ENCODE measurements around the gene NMU.
"Not testable (repeated sequence)": the region's sequence is repeated elsewhere in the genome, so short reads cannot be mapped to it uniquely, and the experiment has no call there.

The NMU gene

DNA sequence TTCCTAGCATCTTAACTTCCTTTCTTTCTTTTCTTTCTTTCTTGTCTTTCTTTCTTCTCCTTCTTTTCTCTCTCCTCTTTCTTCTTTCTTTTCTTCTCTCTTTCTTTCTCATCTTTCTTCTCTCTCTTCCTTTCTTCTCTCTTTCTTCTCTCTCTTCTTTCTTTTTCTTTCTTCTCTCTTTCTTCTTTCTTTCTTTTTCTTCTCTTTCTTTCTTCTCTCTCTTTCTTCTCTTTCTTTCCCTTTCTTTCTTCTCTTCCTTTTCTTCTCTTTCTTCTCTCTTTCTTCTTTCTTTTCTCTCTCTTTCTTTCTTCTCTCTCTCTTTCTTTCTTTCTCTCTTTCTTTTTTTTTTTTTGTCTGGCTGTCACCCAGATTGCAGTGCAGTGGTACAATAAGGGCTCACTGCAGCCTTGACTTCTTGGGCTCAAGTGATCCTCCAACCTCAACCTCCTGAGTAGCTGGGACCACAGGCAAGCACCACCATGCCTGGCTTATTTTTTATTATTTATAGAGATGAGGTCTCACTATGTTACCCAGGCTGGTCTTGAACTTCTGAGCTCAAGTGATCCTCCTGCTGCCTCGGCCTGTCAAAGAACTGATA is 17.5 kb downstream of the NMU start:
- DNase-seq: no peak

DNA sequence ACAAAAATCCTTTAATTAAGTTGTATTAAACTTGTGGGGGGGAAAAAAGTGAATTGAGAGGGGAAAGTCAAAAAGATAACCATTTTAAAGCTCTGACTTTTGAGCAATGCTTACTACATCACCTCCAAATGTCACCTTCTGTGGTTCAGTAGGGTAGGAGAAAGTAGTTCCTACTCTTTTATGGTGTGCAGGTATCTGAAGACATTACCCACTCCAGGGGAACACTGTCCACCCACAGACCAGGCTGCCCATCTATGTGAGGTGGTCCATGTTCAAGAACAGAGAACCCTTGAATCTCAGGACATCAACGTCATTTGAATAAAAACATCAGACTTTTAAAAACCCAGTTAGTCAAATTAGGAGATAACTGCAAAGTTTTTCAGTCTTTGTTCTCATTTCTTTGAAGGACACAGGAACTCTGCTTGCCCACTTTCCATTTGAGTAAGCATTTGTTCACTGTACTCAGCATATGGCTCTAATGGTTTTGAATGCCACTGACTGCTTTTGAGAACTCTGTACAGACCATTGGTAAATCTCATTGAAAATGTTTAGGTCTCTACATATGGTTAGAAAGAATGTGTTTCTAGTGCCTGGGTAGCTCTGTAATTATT is 18.4 kb downstream of the NMU start:
- DNase-seq: no peak

DNA sequence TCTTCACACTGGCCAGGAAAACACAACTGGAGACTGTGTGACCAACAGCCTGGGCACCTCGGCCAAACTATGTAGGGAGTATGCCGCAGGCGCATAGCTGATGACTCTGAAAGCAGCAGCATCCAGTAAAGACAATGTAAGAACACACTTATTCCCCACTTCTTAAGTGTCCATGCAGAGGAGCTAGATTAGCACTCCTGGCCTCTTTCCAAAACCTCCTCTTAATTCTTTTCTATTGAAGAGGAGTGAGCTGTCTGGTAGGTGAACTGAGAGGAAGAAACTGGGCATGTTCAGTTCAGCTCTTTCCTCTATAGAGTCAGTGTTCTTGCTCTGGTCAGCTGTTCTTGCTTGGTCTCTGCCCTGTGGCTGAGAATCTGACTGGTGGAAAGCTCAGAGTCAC is 21.1 kb downstream of the NMU start:
- no peak for DNase-seq

DNA sequence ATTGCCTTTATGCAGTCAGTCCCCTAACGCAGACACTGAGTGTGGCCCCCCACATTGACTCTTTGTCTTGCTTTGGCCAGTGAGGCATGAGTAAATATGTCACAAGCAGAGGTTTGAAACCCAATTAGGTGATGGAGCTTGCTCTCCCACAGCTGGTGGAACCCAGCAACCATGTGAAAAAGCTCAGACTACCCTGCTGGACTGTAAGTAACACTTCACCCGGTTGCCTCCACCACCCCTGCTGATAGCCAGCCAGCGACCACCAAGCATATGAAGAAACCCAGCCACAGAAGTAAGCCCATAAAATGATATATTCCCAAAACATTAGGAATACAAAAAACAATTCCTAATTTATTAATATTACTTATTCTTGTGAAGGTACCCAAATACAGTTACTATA is 22.5 kb downstream of the NMU start:
- DNase-seq: peak; percentile 32

DNA sequence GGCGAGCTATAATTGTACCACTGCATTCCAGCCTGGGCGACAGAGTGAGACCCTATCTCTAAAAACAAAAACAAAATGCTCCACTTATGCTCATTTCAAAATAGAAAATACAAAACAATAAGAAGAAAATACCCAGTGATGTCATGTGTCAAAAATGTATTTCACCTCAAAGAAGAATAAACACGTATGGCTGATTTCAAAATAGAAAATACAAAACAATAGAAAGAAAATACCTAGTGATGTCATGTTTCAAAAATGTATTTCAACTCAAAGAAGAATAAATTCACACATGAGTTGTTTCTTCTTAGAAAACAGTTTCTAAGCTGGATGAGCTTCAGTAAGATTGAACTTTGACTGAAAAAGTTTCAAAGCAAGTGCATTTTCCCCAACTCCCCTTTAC is 23.8 kb downstream of the NMU start:
- no peak for DNase-seq

DNA sequence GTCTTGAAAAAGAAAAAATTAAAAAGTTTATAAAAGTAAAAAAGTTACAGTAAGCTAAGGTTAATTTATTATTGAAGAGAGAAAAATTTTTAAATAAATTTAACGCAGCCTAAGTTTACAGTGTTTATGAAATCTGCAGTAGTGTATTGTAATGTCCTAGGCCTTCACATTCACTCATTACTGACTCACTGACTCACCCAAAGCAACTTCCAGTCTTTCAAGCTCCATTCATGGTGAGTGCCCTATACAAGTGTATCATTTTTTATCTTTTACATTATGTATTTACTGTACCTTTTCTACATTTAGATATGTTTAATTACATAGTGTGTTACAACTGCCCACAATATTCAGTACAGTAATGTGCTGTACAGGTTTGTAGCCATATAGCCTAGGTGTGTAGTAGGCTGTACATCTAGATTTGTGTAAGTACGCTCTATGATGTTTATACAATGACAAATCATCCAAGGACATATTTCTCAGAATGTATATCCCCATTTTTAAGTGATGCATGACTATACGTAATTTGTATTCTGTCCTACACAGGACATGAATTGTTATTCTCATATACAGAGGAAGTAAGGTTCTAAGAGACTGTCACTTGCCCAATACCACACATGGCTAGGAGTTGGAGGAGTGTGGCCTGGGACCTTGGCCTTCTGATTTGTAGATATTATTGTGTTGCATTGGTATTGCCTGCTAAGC is 24.6 kb downstream of the NMU start:
- no peak for DNase-seq

DNA sequence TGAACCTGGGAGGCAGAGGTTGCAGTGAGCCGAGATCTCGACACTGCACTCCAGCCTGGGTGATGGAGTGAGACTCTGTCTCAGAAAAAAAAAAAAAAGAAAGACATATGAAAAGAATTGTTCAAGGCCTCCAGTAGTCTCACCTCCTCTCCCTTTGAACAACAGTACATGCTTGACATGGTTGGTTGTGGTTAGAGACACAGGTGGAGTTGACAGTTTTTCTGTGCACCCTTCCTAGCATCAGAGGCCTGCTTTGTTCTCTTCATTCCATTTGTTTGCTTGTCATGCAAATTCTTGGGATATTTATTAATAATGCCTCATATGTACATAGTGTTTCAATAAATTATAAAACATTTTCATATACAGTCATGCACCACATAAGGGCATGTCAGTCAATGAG is 25.7 kb downstream of the NMU start:
- no peak for DNase-seq

DNA sequence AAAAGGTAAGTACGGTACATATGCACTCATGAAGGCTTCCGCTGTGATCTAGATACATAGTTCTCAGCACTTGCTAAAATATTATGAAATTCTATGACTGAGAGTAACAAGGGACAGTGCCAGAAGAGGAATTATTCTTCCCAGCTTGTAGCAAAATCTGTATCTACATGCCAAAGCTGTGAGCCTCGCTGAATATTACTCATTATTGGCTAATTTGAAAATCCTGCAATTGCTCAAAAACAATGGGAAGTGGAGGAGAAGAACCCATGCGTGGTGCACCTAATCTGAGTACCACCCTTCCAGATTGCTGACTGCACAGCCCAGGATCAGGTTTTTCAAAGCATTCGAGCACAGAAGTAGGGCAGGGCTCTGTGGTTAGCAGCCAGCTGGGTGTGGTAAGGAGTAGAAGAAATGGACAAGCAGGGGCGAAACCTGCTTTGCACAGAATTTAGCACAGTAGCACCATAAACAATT is 26.7 kb downstream of the NMU start:
- DNase-seq: no peak

DNA sequence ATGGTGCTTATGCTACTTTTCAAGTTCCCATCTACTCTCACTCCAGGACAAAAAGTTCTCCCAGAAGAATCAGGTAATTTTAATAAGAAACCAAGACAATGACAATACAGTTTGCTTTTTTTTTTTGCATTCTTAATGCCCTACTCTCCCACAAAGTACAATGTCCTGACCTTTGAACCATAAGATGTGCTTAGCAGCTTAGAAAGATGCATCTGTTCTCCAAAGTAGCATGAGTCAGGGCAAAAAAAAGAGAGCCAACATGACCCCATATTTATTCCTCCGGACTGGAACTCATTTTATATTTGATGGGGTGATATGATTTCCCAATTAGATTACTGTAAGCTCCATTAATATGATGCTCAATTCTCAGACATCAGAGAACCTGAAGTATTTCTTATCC is 27.5 kb downstream of the NMU start:
- no peak for DNase-seq

DNA sequence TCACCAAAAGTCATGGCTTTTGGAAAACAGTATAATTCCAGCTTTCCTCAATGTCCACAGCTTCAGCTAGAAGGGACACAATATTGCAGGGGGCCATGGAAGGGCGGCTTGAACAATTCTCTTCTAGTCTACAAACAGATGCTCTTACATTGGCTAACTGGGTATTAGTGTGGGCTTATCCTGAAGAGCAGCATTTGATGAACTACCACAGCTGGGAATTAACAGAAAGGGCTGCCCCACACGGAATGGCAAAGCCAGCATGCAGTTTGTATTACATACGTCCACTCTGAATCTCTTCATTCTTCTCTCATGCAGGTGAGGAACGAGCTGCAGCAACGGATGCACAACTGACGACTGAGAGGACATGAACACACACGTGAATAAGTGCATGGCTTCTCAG is 31.1 kb downstream of the NMU start:
- DNase-seq: peak; percentile 4

DNA sequence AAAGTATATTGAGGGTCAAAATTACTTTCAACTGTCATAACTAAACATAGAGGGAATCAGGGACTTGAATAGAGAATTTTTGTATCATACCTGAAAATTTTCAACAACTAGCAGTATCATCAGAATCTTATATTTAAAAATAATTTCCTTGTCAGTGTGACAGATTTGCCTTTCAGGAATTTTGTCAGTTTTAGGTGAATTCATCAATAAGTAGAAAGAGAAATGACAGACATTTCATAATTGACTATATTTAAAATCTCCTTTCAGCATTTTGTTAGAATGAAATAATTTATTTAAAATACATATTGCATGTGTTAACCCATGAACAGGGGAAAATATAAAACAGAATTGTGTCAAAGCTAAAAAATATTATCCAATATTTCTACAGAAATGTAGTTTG is 35.5 kb downstream of the NMU start:
- no peak for DNase-seq

DNA sequence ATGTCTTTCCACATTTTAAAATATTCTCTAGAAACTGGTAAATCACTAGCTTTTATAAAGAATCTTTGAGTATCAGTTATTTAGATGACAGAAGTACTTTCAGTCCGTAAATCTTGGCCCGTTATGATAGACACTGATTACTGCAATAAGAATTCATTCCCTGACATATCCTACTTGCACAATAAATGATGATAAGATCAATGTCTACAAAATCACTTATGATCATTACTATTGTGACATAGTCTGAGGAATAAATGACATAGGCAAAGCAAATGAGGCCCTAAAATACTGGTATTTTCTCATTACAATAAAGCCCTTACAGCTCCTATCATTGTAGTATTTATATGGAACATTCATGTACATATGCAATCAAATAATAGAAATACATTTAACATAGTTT is 37.5 kb downstream of the NMU start:
- DNase-seq: no peak

DNA sequence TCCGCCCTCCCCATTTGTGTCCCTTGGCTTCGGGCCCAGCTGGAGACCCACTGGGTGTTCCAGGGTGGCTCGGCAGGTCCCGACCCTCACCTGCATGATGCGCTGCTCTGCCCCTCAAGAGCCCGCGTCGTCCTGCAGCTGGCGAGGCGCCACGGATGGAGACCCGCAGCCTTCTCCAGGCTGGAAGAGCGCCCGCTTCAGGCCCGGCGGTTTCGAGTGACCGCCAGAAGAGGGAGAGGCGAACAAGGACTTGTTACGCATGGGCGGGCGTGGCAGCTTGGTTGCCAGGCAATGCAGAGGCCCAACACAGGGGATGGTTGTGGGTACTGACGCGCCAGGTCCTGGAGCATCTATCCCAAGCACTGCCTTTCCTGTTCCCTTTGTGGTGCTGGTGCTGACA is 44.1 kb downstream of the NMU start, which contains the start of gene PDCL2:
Gene PDCL2, minus strand, starts transcription at position 232 of the 400 bp plus-strand sequence. Its CDS starts 136 bp downstream, at position 96.
- no peak for DNase-seq

DNA sequence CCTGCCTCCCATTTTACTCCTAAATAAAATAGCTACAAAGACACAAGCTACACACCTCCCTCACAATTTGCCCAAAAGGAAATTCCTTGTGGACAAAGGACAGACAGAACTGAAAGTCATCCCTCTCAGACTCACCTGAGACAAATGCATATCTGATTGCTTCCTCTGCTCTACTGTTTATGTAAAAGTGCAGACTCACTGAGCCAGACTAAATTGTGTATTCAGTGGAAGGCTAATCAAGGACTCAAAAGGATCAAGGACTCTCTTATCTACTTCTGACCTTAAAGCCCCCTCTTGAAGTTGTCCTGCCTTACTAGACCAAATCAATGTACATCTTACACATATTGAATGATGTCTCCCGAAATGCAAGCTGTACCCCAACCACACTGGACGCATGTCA is 47.9 kb downstream of the NMU start:
- DNase-seq: no peak

DNA sequence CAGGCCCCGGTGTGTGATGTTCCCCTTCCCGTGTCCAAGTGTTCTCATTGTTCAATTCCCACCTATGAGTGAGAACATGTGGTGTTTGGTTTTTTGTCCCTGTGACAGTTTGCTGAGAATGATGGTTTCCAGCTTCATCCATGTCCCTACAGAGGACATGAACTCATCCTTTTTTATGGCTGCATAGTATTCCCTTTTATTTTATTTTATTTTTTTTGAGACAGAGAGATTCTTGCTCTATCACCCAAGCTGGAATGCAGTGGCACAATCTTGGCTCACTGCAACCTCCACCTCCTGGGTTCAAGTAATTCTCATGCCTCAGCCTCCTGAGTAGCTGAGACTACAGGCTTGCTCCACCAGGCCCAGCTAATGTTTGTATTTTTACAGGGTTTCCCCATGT is 53.3 kb downstream of the NMU start:
- DNase-seq: not testable (repeated sequence)

DNA sequence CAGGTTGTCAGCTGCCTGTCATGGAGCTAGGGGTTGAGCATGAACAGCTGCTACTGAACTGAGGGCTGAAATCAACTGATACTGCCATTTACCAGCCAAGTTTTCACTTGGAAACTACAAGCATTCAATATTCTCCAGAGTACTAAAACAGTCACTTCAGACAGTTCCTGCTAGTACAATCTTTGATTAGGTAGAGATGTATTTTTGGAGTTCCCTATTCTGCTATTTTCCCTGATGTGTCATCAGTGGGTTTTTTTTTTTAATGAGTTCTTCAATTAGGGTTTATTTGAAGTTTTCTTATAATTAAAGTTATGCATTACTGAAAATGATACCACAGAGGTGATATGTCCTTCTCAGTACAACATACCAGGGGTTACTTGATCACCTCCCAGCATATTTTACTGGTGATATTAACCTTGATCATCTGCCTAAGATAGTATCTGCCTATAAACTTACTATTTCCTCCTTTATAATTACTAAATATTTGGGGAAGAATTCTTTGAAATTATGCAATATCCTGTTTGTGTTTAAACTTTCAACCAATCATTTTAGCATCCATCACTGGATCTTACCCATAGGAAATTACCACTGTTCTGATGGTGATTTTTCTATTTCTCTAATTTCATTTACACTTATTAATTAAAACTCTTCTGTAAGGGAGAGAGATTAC is 57.6 kb downstream of the NMU start:
- DNase-seq: no peak

DNA sequence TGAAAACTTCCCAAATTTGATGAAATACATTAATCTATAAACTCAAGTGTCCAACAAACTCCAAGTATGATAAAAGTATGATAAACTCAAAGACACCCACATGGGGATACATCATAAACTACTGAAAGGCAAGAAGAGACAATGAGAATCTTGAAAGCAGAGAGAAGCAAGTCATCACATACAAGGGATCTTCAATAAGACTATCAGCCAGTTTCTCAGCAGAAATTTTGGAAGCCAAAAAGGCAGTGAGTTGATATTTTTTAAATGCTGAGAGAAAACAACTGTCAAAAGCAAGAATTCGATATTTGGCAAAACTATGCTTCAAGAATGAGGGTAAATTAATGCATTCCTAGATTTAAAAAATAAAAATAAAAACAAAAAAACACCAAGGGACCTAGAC is 60.6 kb downstream of the NMU start:
- no peak for DNase-seq

DNA sequence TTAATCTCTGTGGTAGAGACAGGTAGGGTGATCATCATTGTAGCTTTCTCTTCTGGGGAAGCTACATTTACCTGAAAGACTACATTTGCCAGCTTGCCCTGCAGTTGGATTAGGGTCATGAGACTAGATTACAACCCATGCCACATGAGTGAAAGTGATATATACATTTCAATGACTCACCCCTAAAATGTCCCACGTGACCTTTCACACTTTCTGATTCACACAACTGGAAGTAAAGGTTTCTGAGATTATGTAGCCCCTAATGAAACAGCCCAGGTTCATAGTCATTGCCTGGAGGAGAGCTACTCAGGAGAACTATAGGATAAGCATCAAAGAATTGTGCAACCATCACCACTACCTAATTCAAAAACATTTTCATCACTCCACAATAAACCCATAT is 61.8 kb downstream of the NMU start:
- DNase-seq: no peak

DNA sequence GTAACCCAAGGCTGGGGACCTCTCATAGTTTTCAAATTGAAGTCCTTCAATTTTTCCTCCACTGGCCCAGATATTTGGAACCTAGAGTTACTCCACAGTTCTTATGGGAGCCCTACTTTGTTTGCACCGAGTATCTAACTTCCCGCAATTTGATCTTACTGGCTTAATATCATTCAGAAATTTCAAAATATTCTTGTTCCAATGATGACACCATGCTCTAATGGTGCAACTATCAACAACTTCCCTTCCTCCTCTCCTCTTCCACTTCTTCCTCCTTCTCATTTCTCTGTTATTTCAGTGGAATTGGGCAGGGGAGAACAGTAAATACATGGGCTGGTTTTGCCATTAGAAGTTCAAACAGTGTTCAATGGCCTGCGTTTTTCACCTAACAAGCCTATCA is 64.3 kb downstream of the NMU start:
- DNase-seq: no peak

DNA sequence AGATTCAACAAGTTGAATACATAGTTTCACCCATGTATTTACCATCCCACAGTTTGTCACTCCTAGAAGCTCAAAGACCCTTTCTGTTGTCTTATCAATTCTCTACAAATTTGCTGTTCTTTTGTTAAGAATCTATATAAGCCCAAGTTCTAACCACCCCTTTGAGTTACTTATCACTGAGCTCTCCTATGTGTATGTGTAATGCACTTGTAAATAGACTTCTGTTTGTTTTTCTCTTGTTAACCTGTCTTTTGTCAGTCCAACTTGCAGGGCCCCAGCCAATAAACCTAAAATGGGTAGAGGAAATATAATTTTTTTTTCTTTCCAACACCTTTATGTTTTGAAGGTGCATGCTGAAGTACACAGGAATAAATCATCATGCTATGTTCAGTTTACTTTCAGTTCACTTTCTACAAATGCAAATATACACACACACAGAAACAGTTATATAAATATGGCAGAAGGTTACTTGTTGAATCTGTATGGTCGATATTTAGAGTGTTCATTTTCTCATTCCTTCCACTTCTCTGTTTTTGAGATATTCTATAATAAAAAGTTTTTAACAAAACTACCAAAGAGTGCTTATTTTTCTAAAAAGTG is 67.1 kb downstream of the NMU start:
- no peak for DNase-seq

DNA sequence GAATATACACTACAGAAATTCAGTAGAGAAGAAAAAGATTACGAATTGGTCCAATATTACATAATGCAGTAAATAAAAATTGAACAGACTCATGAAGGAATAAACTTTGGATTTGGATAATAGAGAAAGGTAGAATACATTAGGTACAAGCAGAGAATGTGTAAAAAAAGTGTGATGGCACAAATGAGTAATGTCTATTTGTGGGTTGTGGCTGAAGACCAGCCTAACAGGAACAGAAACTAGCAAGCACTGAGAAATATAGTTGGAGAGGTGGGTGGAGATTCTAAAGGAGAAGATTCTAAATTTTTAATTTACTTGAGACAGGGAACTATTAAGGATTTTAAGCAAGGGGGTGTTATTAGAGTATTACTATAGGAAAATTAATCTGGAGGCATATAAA is 74.2 kb downstream of the NMU start:
- DNase-seq: no peak

DNA sequence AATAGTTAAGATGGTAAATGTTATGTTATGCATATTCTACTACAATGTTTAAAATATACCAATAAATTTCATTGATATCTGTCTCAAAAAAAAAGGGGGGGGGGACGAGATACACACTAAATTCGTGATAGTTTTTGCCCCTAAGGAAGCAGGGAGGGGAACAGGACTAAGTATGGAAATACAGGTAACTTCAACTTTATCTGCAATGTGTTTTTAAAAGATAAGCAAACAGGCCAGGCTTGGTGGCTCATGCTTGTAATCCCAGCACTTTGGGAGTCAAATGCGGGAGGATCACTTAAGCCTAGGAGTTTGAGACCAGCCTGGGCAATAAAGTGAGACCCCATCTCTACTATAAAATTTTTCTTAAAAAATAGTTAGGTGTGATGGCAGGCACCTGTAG is 76.0 kb downstream of the NMU start:
- no peak for DNase-seq

DNA sequence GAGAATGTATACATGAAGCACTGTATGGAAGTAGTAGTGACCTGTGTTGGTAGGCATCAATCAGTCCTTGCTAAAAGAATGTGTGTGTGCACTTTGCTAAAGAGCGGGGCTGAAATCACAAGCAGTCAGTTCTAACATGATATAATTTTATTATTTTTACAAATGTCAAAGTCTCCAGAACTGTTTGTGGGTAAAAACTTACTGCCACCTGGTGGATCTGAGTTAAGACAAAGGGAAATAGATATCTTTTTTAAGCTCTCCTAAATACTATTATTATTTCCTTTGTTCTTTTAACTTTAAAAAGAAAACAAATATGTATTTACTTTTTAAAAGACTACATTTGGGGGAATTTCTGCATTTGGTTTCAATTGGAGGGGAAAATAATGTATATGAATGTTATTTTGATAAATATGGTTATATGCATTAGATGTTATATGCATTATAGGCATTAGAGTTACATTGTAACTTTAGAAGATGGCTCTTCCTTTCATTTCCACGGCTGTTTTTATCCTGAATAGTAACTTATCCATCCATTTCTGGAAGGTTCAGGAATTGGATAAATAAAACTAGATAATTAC is 81.6 kb downstream of the NMU start:
- DNase-seq: peak; percentile 26

All from eye (tissue), 1 donor.